OCI-LY3 (cell line): ENCODE results near the gene SND1.

ENCODE experiments used
- CTCF ChIP-seq: fragments of 200-600, 300-600 bp; sonication (generic); IDR thresholded peaks from 2 replicates; pipeline ENCODE4 v1.5.1; 2014; ENCODE audit warnings: antibody characterized with exemption, low read length, low read depth
- EZH2phosphoT487 ChIP-seq: fragments of 200-600 bp; shearing (Covaris generic); IDR thresholded peaks from 2 replicates; pipeline ENCODE4 v1.6.1; 2018; ENCODE audit warnings: antibody characterized with exemption, mixed run types, low read depth

DNA sequence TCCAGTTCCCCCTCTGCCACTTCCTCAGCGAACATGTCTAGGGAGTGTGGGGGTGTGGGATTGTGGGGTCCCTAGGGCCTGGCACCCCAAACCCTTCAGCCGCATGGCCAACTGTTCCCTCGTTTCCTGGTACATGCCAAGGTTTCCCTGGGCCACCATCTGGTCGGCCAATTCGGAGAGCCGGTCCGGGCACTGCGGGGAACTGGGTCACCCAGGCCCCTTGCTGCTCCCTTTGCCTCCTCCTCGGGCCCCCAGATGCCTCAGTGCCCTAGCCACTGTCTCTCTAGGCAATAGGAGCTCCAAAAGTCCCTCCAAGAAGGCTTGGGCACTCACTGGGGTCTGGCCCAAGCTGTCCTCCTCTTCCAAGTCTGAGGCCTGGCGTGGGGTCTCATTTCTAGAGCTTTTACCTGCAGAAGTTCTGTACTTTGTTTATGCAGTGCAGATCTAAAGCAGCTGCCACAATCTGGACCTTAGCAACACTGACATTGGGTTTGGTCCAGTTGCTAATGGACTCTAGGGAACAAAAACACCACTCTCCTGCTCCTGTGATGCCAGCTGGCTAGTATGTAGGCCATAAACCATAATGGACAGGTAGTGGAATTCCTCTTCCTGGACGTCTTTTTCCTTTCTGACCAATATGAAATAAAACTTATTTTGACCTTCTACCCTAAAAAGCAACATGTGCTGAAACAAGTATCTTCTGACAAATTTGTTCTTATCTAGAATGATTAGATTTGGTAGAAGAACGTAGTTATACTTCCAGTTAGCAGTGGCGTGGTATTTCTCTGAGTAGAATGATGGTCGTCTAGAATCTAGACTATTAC, 206.3 kb downstream of the SND1 start:
- TF ChIP-seq CTCF (no peak), EZH2phosphoT487 (no peak)
